Loucy (cell line): ENCODE measurements around the gene DCUN1D2.

Experiments
- H2AFZ ChIP-seq: fragments of 200-600 bp; sonication (generic); 2 replicates; pipeline ENCODE4 v1.6.0; 2016; ENCODE audit warnings: antibody characterized with exemption, mild to moderate bottlenecking, low read length, moderate library complexity
- H3F3A ChIP-seq: fragments of 200-600 bp; 2 replicates; pipeline ENCODE4 v1.6.0; 2016; ENCODE audit warnings: antibody characterized with exemption, low read depth, mild to moderate bottlenecking
- H3K27me3 ChIP-seq: fragments of 200-600 bp; sonication (generic); 2 replicates; pipeline ENCODE4 v1.6.1; 2014; ENCODE audit warnings: low read length, mild to moderate bottlenecking; ENCODE audit not compliant: insufficient read depth, poor library complexity, severe bottlenecking
- H3K36me3 ChIP-seq: fragments of 200-600 bp; sonication (generic); 2 replicates; pipeline ENCODE4 v1.6.1; 2016; ENCODE audit warnings: low read length; ENCODE audit not compliant: insufficient read depth
- H3K4me1 ChIP-seq: fragments of 200-600 bp; sonication (generic); 2 replicates; pipeline ENCODE4 v1.5.1; 2014; ENCODE audit warnings: low read length, mild to moderate bottlenecking; ENCODE audit not compliant: insufficient read depth, poor library complexity, severe bottlenecking
- H3K4me2 ChIP-seq: fragments of 200-600 bp; sonication (generic); 2 replicates; pipeline ENCODE4 v1.6.0; 2014; ENCODE audit warnings: antibody characterized with exemption, low read length, low read depth, mild to moderate bottlenecking; ENCODE audit not compliant: poor library complexity, severe bottlenecking
- H3K4me3 ChIP-seq: fragments of 200-600 bp; sonication (generic); 2 replicates; pipeline ENCODE4 v1.5.1; 2014; ENCODE audit warnings: low read length, mild to moderate bottlenecking, mixed read lengths; ENCODE audit not compliant: poor library complexity, severe bottlenecking
- H3K79me2 ChIP-seq: fragments of 200-600 bp; sonication (generic); 2 replicates; pipeline ENCODE4 v1.6.1; 2014; ENCODE audit warnings: low read length; ENCODE audit not compliant: insufficient read depth
- H3K9ac ChIP-seq: fragments of 200-600 bp; sonication (generic); 2 replicates; pipeline ENCODE4 v1.6.0; 2014; ENCODE audit warnings: mild to moderate bottlenecking, low read depth, low read length, moderate library complexity; ENCODE audit not compliant: poor library complexity, severe bottlenecking
- H3K9me2 ChIP-seq: fragments of 200-600 bp; sonication (generic); replicated peaks from 2 replicates; pipeline ENCODE4 v1.6.1; 2016; ENCODE audit warnings: low read depth, low read length, mixed read lengths
- H3K9me3 ChIP-seq: fragments of 200-600 bp; sonication (generic); 2 replicates; pipeline ENCODE4 v1.6.1; 2014; ENCODE audit warnings: mild to moderate bottlenecking, antibody characterized with exemption, low read length, low read depth; ENCODE audit not compliant: insufficient read depth
- H4K20me1 ChIP-seq: fragments of 200-600 bp; sonication (generic); 2 replicates; pipeline ENCODE4 v1.6.0; 2014; ENCODE audit warnings: antibody characterized with exemption, low read length, mild to moderate bottlenecking; ENCODE audit not compliant: insufficient read depth, poor library complexity, severe bottlenecking
- EZH2phosphoT487 ChIP-seq: fragments of 200-600 bp; IDR thresholded peaks from 2 replicates; pipeline ENCODE4 v1.6.1; 2018; ENCODE audit warnings: antibody characterized with exemption, mild to moderate bottlenecking, moderate library complexity, borderline replicate concordance
- TF ChIP-seq, protein P1 (sequence below): fragments of 200-600 bp; sonication (generic); conservative IDR thresholded peaks from 2 replicates; pipeline ENCODE4 v1.5.1; 2014; ENCODE audit warnings: mild to moderate bottlenecking, antibody characterized with exemption, low read length

Gene DCUN1D2

DNA sequence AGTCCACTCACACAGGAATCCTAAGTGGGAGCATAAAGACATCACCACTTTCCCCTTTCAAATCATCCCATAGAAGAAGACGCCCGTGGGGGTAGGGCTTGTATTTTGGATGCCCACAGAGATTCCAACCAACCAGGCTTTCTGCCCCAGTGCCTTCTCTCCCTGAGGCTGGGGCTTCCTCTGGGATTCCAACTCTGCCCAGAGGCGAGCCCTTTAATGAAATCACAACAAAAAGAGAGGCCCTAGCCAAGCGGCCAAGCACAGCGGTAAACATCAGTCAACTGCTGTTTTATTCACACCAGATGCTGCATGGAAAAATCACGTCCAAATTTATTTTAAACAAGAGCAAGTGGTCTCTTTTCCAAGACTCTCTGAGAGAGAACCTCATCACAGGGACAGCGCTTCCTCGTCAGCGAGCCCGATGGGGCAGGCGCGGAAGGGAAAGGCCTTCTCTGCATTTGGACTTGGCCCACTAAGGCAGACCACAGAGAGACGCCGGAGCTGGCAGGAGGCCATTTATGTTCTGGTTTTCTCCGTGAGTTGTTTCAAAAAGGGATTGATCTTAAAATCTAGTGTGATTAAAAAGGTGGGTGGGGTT lies 68.7 kb downstream of the DCUN1D2 start:
- no peak overlapping the region for H2AFZ ChIP-seq
- no peak overlapping the region for H3K4me3 ChIP-seq
- no peak for TF ChIP-seq EZH2phosphoT487
- TF ChIP-seq, protein P1, sequence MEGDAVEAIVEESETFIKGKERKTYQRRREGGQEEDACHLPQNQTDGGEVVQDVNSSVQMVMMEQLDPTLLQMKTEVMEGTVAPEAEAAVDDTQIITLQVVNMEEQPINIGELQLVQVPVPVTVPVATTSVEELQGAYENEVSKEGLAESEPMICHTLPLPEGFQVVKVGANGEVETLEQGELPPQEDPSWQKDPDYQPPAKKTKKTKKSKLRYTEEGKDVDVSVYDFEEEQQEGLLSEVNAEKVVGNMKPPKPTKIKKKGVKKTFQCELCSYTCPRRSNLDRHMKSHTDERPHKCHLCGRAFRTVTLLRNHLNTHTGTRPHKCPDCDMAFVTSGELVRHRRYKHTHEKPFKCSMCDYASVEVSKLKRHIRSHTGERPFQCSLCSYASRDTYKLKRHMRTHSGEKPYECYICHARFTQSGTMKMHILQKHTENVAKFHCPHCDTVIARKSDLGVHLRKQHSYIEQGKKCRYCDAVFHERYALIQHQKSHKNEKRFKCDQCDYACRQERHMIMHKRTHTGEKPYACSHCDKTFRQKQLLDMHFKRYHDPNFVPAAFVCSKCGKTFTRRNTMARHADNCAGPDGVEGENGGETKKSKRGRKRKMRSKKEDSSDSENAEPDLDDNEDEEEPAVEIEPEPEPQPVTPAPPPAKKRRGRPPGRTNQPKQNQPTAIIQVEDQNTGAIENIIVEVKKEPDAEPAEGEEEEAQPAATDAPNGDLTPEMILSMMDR: no peak
- H3K79me2 ChIP-seq: no peaks in the 10 kb centered on the region
- no peaks in the 10 kb centered on the region; the same call in 1 of the 2 replicates for H3K9me3 ChIP-seq
- H3K4me1 ChIP-seq: no peaks in the 10 kb centered on the region
- no peaks in the 10 kb centered on the region for H3F3A ChIP-seq
- no peaks in the 10 kb centered on the region for H4K20me1 ChIP-seq
- H3K27me3 ChIP-seq: no peaks in the 10 kb centered on the region
- H3K36me3 ChIP-seq: no peaks in the 10 kb centered on the region
- H3K9me2 ChIP-seq: no peaks in the 10 kb centered on the region
- no peak overlapping the region for H3K9ac ChIP-seq
- no peak overlapping the region for H3K4me2 ChIP-seq

GRCh38 chr13:113420833-113421600 lies 69.5 kb downstream of the DCUN1D2 start:
- no peaks in the 10 kb centered on the region for H4K20me1 ChIP-seq
- no peak overlapping the region for H3K4me3 ChIP-seq
- no peak overlapping the region for H2AFZ ChIP-seq
- H3K4me1 ChIP-seq: no peaks in the 10 kb centered on the region
- no peak overlapping the region for H3K9ac ChIP-seq
- H3K4me2 ChIP-seq: no peak overlapping the region
- no peaks in the 10 kb centered on the region for H3K36me3 ChIP-seq
- TF ChIP-seq, protein P1: no peak
- TF ChIP-seq EZH2phosphoT487: no peak
- no peaks in the 10 kb centered on the region for H3K9me2 ChIP-seq
- H3K9me3 ChIP-seq: no peaks in the 10 kb centered on the region
- no peaks in the 10 kb centered on the region for H3K27me3 ChIP-seq
- H3K79me2 ChIP-seq: no peaks in the 10 kb centered on the region
- no peaks in the 10 kb centered on the region for H3F3A ChIP-seq

DNA sequence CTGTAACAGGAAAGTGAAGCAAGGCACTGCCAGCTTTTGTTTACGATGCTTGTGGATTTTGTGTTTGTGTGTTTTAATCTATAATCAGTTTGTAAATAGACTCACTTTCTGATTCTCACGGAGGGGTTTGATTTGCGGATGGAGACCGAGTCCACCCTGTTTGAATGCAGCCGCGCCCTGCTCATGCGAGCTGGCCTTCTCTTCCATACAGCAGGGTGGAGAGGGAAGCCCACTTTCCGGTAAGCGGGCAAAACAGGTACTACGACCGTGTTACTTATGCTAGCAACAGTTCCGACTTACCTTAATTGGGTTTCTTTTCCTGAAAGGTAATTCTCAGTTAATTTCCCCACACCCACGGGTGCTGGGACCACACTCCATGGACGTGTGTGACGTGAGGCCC lies 70.3 kb downstream of the DCUN1D2 start:
- no peak overlapping the region for H3K9ac ChIP-seq
- no peak overlapping the region for H3K4me2 ChIP-seq
- no peaks in the 10 kb centered on the region for H3K9me2 ChIP-seq
- no peaks in the 10 kb centered on the region for H3K9me3 ChIP-seq
- no peaks in the 10 kb centered on the region for H3K27me3 ChIP-seq
- TF ChIP-seq, protein P1: no peak
- no peak for TF ChIP-seq EZH2phosphoT487
- H3K4me1 ChIP-seq: no peaks in the 10 kb centered on the region
- no peaks in the 10 kb centered on the region for H3K79me2 ChIP-seq
- no peak overlapping the region for H3K4me3 ChIP-seq
- no peaks in the 10 kb centered on the region for H4K20me1 ChIP-seq
- H2AFZ ChIP-seq: no peak overlapping the region
- H3K36me3 ChIP-seq: no peaks in the 10 kb centered on the region
- no peaks in the 10 kb centered on the region for H3F3A ChIP-seq
